DOHH2 (cell line): ENCODE measurements around the gene ABI3.

Experiments
- H3F3A ChIP-seq: fragments of 200-600 bp; sonication (generic), shearing (Covaris generic); 2 replicates; pipeline ENCODE4 v1.6.0; 2016; ENCODE audit warnings: antibody characterized with exemption, mild to moderate bottlenecking; ENCODE audit not compliant: control insufficient read depth, insufficient read depth
- H3K27ac ChIP-seq: fragments of 200-600 bp; sonication (generic); 2 replicates; pipeline ENCODE4 v1.5.1; 2014; ENCODE audit warnings: low read depth, mild to moderate bottlenecking, low read length, moderate library complexity
- H3K27me3 ChIP-seq: fragments of 200-600 bp; sonication (generic); 2 replicates; pipeline ENCODE4 v1.6.1; 2014; ENCODE audit warnings: mild to moderate bottlenecking, low read length, mixed read lengths; ENCODE audit not compliant: control insufficient read depth
- H3K36me3 ChIP-seq: fragments of 200-600 bp; sonication (generic); 2 replicates; pipeline ENCODE4 v1.6.1; 2014; ENCODE audit warnings: mild to moderate bottlenecking, low read length, moderate library complexity, mixed read lengths; ENCODE audit not compliant: control insufficient read depth
- H3K4me1 ChIP-seq: fragments of 200-600 bp; sonication (generic); 2 replicates; pipeline ENCODE4 v1.6.1; 2014; ENCODE audit warnings: mild to moderate bottlenecking, low read length, mixed read lengths; ENCODE audit not compliant: control insufficient read depth
- H3K4me2 ChIP-seq: fragments of 200-600 bp; sonication (generic); 2 replicates; pipeline ENCODE4 v1.6.0; 2014; ENCODE audit warnings: mild to moderate bottlenecking, low read length, moderate library complexity
- H3K4me3 ChIP-seq: fragments of 200-600 bp; sonication (generic); 2 replicates; pipeline ENCODE4 v1.5.1; 2014; ENCODE audit warnings: mild to moderate bottlenecking, low read length, mixed read lengths
- H3K79me2 ChIP-seq: fragments of 200-600 bp; sonication (generic); 2 replicates; pipeline ENCODE4 v1.6.1; 2014; ENCODE audit warnings: mild to moderate bottlenecking, low read length, mixed read lengths; ENCODE audit not compliant: control insufficient read depth
- H3K9me2 ChIP-seq: fragments of 200-600 bp; sonication (generic); replicated peaks from 2 replicates; pipeline ENCODE4 v1.6.1; 2014; ENCODE audit warnings: mild to moderate bottlenecking, low read length, mixed read lengths; ENCODE audit not compliant: control insufficient read depth
- H3K9me3 ChIP-seq: fragments of 200-600 bp; sonication (generic); 2 replicates; pipeline ENCODE4 v1.6.1; 2014; ENCODE audit warnings: antibody characterized with exemption, low read length, mixed read lengths; ENCODE audit not compliant: control insufficient read depth, insufficient read depth
- H4K20me1 ChIP-seq: fragments of 200-600 bp; sonication (generic); 2 replicates; pipeline ENCODE4 v1.6.0; 2014; ENCODE audit warnings: low read depth, mild to moderate bottlenecking, antibody characterized with exemption, low read length, moderate library complexity; ENCODE audit not compliant: control insufficient read depth, insufficient read depth
- CTCF ChIP-seq: fragments of 200-600 bp; sonication (generic); IDR thresholded peaks from one replicate; pipeline ENCODE4 v1.5.1; 2014; ENCODE audit warnings: antibody characterized with exemption, mild to moderate bottlenecking, low read depth, low read length; ENCODE audit not compliant: poor library complexity, severe bottlenecking
- EZH2phosphoT487 ChIP-seq: fragments of 200-600 bp; sonication (generic); IDR thresholded peaks from 2 replicates; pipeline ENCODE4 v1.6.1; 2017; ENCODE audit warnings: borderline replicate concordance, mild to moderate bottlenecking, antibody characterized with exemption, low read length, moderate library complexity, mixed read lengths

The ABI3 gene

GRCh38 chr17:49267912-49268311 is 57.4 kb downstream of the ABI3 start:
- peaks cover 5% of the 10 kb centered on the region; the same call in 1 of the 2 replicates for H3K27me3 ChIP-seq
- H4K20me1 ChIP-seq, result no peaks in the 10 kb centered on the region
- no peaks in the 10 kb centered on the region for H3F3A ChIP-seq
- H3K27ac ChIP-seq, result no peak overlapping the region
- no peaks in the 10 kb centered on the region for H3K4me1 ChIP-seq
- no peak for TF ChIP-seq EZH2phosphoT487
- no peaks in the 10 kb centered on the region for H3K9me2 ChIP-seq
- no peak overlapping the region for H3K4me2 ChIP-seq
- H3K9me3 ChIP-seq, result no peaks in the 10 kb centered on the region
- H3K4me3 ChIP-seq, result no peak overlapping the region
- no peaks in the 10 kb centered on the region for H3K36me3 ChIP-seq
- H3K79me2 ChIP-seq, result no peaks in the 10 kb centered on the region

- no peaks in the 10 kb centered on the region for H3K9me2 ChIP-seq
- H3K4me2 ChIP-seq, result no peak overlapping the region
- TF ChIP-seq EZH2phosphoT487 (no peak), CTCF (no peak)
- no peaks in the 10 kb centered on the region for H3K36me3 ChIP-seq
- no peak overlapping the region for H3K27ac ChIP-seq
- no peak overlapping the region for H3K4me3 ChIP-seq
- H3K79me2 ChIP-seq, result no peaks in the 10 kb centered on the region
- no peaks in the 10 kb centered on the region for H3K4me1 ChIP-seq
- no peaks in the 10 kb centered on the region for H3F3A ChIP-seq
- no peaks in the 10 kb centered on the region for H3K9me3 ChIP-seq
- no peaks in the 10 kb centered on the region for H4K20me1 ChIP-seq
- H3K27me3 ChIP-seq, result peaks cover 5% of the 10 kb centered on the region; the same call in 1 of the 2 replicates
Measured at GRCh38 chr17:49269356-49269755, 58.8 kb downstream of the ABI3 start.
